Measurements from ENCODE around the gene PGD.

PGD gene

DNA sequence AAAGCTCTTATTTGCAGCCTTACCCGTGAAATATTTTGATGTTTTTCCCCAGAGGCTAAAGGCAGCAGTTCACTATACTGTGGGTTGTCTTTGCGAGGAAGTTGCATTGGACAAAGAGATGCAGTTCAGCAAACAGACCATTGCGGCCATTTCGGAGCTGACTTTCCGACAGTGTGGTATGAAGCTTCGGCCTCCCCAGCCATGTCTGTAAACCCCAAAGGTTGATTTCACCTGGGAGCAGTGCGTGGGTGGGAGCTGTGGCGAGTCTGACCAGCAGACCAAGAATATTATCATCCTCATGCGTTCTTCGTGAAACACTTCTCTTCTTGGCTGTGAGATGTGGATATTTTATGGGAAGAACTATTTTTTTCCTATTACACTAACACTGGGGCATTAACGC lies 34.9 kb downstream of the PGD start:
- TF ChIP-seq, protein P1, sequence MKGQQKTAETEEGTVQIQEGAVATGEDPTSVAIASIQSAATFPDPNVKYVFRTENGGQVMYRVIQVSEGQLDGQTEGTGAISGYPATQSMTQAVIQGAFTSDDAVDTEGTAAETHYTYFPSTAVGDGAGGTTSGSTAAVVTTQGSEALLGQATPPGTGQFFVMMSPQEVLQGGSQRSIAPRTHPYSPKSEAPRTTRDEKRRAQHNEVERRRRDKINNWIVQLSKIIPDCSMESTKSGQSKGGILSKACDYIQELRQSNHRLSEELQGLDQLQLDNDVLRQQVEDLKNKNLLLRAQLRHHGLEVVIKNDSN (IDR thresholded peaks at IDR 0.05), result no peak

DNA sequence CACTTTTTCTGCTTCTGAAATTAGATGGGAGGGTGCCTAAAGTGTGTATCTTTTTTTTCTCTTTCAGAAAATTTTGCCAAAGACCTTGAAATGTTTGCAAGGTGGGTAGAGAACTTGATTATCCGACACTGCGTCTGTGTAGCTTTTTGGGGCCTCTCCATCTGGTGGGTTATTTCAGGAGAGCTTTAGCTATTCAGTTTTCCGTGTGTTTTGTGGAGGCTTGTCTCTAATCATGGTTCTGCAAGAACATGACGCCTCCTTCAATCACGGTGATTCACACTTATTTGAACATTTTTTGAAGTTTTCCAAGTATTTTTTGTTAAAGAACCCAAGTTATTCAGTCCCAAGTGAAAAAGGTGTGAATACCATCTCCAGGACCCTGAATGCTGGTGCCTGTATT lies 35.7 kb downstream of the PGD start:
- no peak for TF ChIP-seq TEAD4 (IDR thresholded peaks at IDR 0.05)
- no peak for TF ChIP-seq FOXM1 (IDR thresholded peaks at IDR 0.05; ENCODE audit: borderline replicate concordance, low read depth)
- TF ChIP-seq REST (IDR thresholded peaks at IDR 0.05; ENCODE audit: low read depth), result no peak
- no peak for TF ChIP-seq CREB1 (IDR thresholded peaks at IDR 0.05; ENCODE audit: low read depth)
- TF ChIP-seq CEBPB (IDR thresholded peaks at IDR 0.05), result no peak
- no peak for TF ChIP-seq TCF12 (IDR thresholded peaks at IDR 0.05; ENCODE audit: low read depth)
- no peak for TF ChIP-seq EP300 (IDR thresholded peaks at IDR 0.05; ENCODE audit: borderline replicate concordance)

DNA sequence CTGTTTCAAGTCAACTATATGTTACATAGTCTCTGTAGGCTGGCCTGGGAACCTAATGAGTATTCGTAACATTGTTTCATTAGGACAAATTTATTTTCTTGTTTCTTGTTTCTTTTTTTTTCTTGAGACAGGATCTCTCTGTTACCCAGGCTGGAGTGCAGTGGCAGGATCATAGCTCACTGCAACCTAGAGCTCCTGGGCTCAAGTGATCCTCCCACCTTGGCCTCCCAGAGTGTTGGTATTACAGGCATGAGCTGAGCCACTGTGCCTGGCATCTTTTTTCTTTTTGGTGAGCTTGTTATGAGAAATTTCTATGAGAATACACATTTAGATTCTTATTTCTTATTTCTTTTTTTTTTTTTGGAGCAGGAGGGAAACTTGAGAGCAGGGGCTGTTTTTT lies 38.2 kb downstream of the PGD start:
- no peak for TF ChIP-seq REST (IDR thresholded peaks at IDR 0.05; ENCODE audit: low read depth)
- no peak for TF ChIP-seq TCF12 (IDR thresholded peaks at IDR 0.05; ENCODE audit: low read depth)
- TF ChIP-seq NFIC (IDR thresholded peaks at IDR 0.05), result no peak
- TF ChIP-seq, protein P2, sequence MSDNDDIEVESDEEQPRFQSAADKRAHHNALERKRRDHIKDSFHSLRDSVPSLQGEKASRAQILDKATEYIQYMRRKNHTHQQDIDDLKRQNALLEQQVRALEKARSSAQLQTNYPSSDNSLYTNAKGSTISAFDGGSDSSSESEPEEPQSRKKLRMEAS (IDR thresholded peaks at IDR 0.05), result no peak
- no peak for TF ChIP-seq TAF1 (IDR thresholded peaks at IDR 0.05; ENCODE audit: low read depth)
- TF ChIP-seq, protein P1 (IDR thresholded peaks at IDR 0.05), result no peak
- no peak for TF ChIP-seq CREB1 (IDR thresholded peaks at IDR 0.05; ENCODE audit: low read depth)

- no peak for TF ChIP-seq FOXM1 (IDR thresholded peaks at IDR 0.05; ENCODE audit: borderline replicate concordance, low read depth)
- TF ChIP-seq, protein P2 (IDR thresholded peaks at IDR 0.05), result no peak
- TF ChIP-seq CEBPB (IDR thresholded peaks at IDR 0.05), result no peak
- TF ChIP-seq TAF1 (IDR thresholded peaks at IDR 0.05; ENCODE audit: low read depth), result no peak
- no peak for TF ChIP-seq CREB1 (IDR thresholded peaks at IDR 0.05; ENCODE audit: low read depth)
- no peak for TF ChIP-seq ZBTB7A (IDR thresholded peaks at IDR 0.05; ENCODE audit: low read depth)
- TF ChIP-seq RAD21 (IDR thresholded peaks at IDR 0.05; ENCODE audit: low read depth), result no peak
- TF ChIP-seq, protein P1 (IDR thresholded peaks at IDR 0.05), result no peak
- no peak for TF ChIP-seq YY1 (IDR thresholded peaks at IDR 0.05; ENCODE audit: low read depth)
- TF ChIP-seq EGR1 (IDR thresholded peaks at IDR 0.05), result no peak
- TF ChIP-seq REST (IDR thresholded peaks at IDR 0.05; ENCODE audit: low read depth), result no peak
- no peak for TF ChIP-seq NFIC (IDR thresholded peaks at IDR 0.05)
- TF ChIP-seq TEAD4 (IDR thresholded peaks at IDR 0.05), result no peak
- no peak for TF ChIP-seq EP300 (IDR thresholded peaks at IDR 0.05; ENCODE audit: borderline replicate concordance)
- no peak for TF ChIP-seq TCF12 (IDR thresholded peaks at IDR 0.05; ENCODE audit: low read depth)
Measured at GRCh38 chr1:10438677-10439163, 39.9 kb downstream of the PGD start.

DNA sequence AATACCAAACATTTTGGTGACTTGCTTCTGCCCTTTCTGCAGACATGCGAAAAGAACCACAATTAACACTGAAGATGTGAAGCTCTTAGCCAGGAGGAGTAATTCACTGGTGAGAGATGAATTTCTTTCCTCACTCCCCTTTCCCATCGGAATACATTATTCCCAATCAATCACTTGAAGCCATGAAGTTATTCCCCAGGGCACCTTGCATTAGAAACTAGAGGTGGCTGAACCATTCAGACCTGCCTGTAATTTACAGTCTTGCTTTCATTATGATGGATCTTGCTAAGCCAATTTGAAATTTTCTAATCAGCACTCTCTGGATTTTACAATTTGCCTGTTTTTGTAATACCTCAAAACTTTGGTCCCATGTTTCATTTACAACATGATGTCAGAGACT lies 41.4 kb downstream of the PGD start:
- TF ChIP-seq FOXM1 (IDR thresholded peaks at IDR 0.05; ENCODE audit: borderline replicate concordance, low read depth), result no peak
- no peak for TF ChIP-seq EP300 (IDR thresholded peaks at IDR 0.05; ENCODE audit: borderline replicate concordance)
- no peak for TF ChIP-seq RAD21 (IDR thresholded peaks at IDR 0.05; ENCODE audit: low read depth)
- TF ChIP-seq CEBPB (IDR thresholded peaks at IDR 0.05), result no peak
- no peak for TF ChIP-seq NFIC (IDR thresholded peaks at IDR 0.05)
- TF ChIP-seq REST (IDR thresholded peaks at IDR 0.05; ENCODE audit: low read depth), result no peak
